Neural cell (in vitro differentiated cells): ENCODE results near the gene TFB2M.

Experiments used
- CTCF ChIP-seq: fragments of 450-650 bp; IDR thresholded peaks from 2 replicates; pipeline ENCODE4 v1.5.1; 2014; ENCODE audit warnings: antibody characterized with exemption, mild to moderate bottlenecking, moderate library complexity; ENCODE audit not compliant: poor library complexity, severe bottlenecking
- EP300 ChIP-seq: fragments of 450-650 bp; conservative IDR thresholded peaks from 2 replicates; pipeline ENCODE4 v1.6.1; 2014; ENCODE audit warnings: antibody characterized with exemption, mild to moderate bottlenecking, moderate library complexity; ENCODE audit not compliant: poor library complexity, severe bottlenecking
- EZH2 ChIP-seq: fragments of 200-600, 300-800 bp; shearing (Covaris generic), sonication (generic); IDR thresholded peaks from 2 replicates; pipeline ENCODE4 v1.6.1; 2014; ENCODE audit warnings: antibody characterized with exemption, low read length, borderline replicate concordance, mild to moderate bottlenecking; ENCODE audit not compliant: insufficient read depth, poor library complexity, severe bottlenecking
- POLR2AphosphoS5 ChIP-seq: IDR thresholded peaks from 2 replicates; pipeline ENCODE4 v1.6.1; 2012
- RAD21 ChIP-seq: fragments of 450-650 bp; conservative IDR thresholded peaks from 2 replicates; pipeline ENCODE4 v1.6.1; 2014; ENCODE audit warnings: antibody characterized with exemption, mild to moderate bottlenecking, moderate library complexity
- REST ChIP-seq: IDR thresholded peaks from 2 replicates; pipeline ENCODE4 v1.6.1; 2012; ENCODE audit warnings: borderline replicate concordance
- SMC3 ChIP-seq: fragments of 450-650 bp; conservative IDR thresholded peaks from 2 replicates; pipeline ENCODE4 v1.6.1; 2014; ENCODE audit warnings: antibody characterized with exemption, mild to moderate bottlenecking, moderate library complexity; ENCODE audit not compliant: poor library complexity
- TAF1 ChIP-seq: IDR thresholded peaks from 2 replicates; pipeline ENCODE4 v1.6.1; 2012; ENCODE audit warnings: low read depth

- no peak for TF ChIP-seq EZH2
- TF ChIP-seq CTCF = no peak
- TF ChIP-seq SMC3 = no peak
- TF ChIP-seq REST = no peak
- TF ChIP-seq RAD21 = no peak
- TF ChIP-seq POLR2AphosphoS5 = no peak
- TF ChIP-seq EP300 = no peak
- TF ChIP-seq TAF1 = no peak
Observed at GRCh38 chr1:246549665-246550064, 16.4 kb downstream of the TFB2M start.
